Measurements from ENCODE around the gene C1QTNF8.

Gene C1QTNF8

DNA sequence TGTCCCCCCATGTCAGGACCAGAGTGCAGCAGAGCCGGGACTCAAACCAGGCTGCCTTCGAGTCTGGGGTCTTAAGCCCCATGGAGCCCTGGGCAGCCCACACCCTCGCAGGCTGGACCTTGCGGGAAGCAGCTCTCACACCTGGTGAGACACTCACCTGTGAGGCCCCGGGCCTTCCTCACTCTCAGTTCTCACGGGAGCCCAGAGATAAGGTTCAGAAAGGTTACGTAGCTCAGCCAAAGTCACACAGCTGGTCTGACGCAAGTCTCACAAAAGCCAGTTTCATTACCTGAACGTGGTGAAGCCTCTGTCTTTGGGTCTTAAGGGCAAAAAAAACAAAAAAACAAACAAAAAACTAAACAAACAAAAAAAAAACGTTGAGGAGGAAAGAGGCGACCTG, 56.3 kb downstream of the C1QTNF8 start:
- no peak for DNase-seq

DNA sequence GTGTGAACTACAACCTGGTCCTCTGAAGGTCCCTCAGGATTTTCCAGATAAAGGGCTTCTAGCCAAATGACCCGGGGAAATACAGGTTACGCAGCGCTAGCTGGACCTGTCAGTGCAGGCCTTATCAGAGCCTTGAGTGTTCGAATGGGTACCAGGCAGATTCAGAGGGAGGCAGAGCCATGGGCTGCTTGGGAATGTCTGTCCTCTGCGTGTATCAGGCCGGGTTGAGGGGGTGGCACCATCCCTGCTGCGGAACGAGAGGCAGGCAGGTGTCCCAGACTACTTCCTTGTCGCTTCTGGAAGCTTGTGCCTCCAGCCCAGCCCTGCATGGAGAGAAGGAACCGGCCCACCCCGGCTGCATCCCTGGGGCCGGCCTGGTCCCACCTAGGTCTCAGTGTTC, 57.1 kb downstream of the C1QTNF8 start:
- no peak for DNase-seq

All from NCI-H1930 (cell line).